WI38 (cell line): ENCODE results near the gene VCL.

Experiments used
- H3K4me3 ChIP-seq: 2 replicates; pipeline ENCODE4 v1.5.1; 2011; ENCODE audit warnings: low read depth, mild to moderate bottlenecking, control low read depth, low read length
- CTCF ChIP-seq: IDR thresholded peaks from 2 replicates; pipeline ENCODE4 v1.5.1; 2012; ENCODE audit warnings: low read depth, mild to moderate bottlenecking, control low read depth, low read length

VCL gene

GRCh38 chr10:74033702-74034101, 35.8 kb downstream of the VCL start:
- no peak for TF ChIP-seq CTCF
- H3K4me3 ChIP-seq = no peak overlapping the region

- no peak overlapping the region for H3K4me3 ChIP-seq
- no peak for TF ChIP-seq CTCF
Observed at GRCh38 chr10:74034301-74034700, 36.4 kb downstream of the VCL start.

GRCh38 chr10:74035303-74035702, 37.4 kb downstream of the VCL start:
- no peak overlapping the region for H3K4me3 ChIP-seq
- TF ChIP-seq CTCF = no peak

GRCh38 chr10:74036474-74036873, 38.6 kb downstream of the VCL start:
- TF ChIP-seq CTCF = no peak
- no peak overlapping the region for H3K4me3 ChIP-seq

GRCh38 chr10:74039561-74040145, 41.7 kb downstream of the VCL start:
- no peak for TF ChIP-seq CTCF
- H3K4me3 ChIP-seq = no peak overlapping the region

- no peak for TF ChIP-seq CTCF
- H3K4me3 ChIP-seq = no peak overlapping the region
Observed at GRCh38 chr10:74040200-74041126, 42.5 kb downstream of the VCL start.

- no peak for TF ChIP-seq CTCF
Observed at GRCh38 chr10:74044419-74044818, 46.5 kb downstream of the VCL start.

More at GRCh38 chr10:74044419-74044818, 46.5 kb downstream of the VCL start:
- no peak overlapping the region for H3K4me3 ChIP-seq
